ENCODE measurements around the gene SRSF9.
A peak's percentile ranks its signal among the peaks of the same experiment; 100 is the strongest.

SRSF9 gene

DNA sequence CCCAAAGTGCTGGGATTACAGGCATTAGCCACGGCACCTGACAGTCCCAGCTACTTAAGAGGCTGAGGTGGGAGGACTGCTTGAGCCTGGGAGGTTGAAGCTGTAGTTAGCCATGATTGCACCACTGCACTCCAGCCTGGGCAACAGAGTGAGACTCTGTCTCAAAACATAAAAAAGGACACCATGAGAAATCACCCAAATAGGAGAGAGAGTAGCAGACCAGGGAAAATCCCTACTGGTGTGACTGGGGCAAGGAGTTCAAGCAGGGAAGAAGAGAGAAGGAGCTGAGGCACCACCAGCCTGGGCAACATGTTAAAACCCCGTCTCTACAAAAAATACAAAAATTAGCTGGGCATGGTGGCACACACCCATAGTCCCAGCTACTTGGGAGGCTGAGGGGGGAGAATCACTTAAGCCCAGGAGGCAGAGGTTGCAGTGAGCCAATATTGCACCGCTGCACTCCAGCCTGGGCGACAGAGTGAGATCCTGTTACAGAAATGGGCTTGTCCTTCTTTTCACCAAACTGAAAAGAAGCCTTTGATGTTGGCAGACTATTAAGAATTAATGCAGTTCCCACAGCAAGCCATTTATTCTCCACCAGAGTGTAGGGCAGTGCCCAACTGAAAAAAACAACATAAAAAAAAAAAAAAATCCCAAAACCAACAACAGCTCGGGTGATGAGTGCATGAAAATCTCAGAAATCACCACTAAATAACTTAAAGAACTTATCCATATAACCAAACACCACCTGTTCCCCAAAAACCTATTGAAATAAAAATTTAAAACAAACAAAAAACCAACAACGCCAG lies 4.5 kb upstream of the SRSF9 start:
- TF ChIP-seq, protein P1, sequence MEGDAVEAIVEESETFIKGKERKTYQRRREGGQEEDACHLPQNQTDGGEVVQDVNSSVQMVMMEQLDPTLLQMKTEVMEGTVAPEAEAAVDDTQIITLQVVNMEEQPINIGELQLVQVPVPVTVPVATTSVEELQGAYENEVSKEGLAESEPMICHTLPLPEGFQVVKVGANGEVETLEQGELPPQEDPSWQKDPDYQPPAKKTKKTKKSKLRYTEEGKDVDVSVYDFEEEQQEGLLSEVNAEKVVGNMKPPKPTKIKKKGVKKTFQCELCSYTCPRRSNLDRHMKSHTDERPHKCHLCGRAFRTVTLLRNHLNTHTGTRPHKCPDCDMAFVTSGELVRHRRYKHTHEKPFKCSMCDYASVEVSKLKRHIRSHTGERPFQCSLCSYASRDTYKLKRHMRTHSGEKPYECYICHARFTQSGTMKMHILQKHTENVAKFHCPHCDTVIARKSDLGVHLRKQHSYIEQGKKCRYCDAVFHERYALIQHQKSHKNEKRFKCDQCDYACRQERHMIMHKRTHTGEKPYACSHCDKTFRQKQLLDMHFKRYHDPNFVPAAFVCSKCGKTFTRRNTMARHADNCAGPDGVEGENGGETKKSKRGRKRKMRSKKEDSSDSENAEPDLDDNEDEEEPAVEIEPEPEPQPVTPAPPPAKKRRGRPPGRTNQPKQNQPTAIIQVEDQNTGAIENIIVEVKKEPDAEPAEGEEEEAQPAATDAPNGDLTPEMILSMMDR (IDR thresholded peaks at IDR 0.05; ENCODE audit: borderline replicate concordance, control extremely low read depth, extremely low read depth, insufficient read depth, missing control alignments): no peak
- in situ Hi-C loops (cut with MboI; ENCODE audit: low sequenced_read_pairs, unreplicated experiment): no loop called here
- DNase-seq (ENCODE audit: low spot score): no peak

DNA sequence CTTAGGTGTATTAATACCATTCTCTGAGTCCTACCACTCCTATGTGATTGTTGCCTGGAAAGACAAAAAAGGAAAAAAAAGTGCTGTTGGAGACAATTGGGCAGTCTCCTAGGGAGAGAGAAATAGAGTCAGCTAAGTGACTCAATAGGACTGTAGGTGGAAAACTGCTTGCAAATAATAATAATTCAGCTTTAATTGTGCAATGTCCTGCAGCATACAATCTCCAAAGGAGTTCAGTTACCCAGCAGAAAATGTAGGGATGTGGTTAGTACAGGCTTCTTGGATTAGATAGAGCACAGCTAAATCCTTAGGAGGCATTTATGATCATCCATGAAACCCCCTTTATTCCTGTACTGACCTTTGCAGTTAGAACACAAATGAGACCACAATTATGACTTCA lies 3.0 kb upstream of the SRSF9 start:
- DNase-seq (ENCODE audit: low spot score): no peak
- TF ChIP-seq, protein P1 (IDR thresholded peaks at IDR 0.05; ENCODE audit: borderline replicate concordance, control extremely low read depth, extremely low read depth, insufficient read depth, missing control alignments): no peak
- in situ Hi-C loops (cut with MboI; ENCODE audit: low sequenced_read_pairs, unreplicated experiment): no loop called here

DNA sequence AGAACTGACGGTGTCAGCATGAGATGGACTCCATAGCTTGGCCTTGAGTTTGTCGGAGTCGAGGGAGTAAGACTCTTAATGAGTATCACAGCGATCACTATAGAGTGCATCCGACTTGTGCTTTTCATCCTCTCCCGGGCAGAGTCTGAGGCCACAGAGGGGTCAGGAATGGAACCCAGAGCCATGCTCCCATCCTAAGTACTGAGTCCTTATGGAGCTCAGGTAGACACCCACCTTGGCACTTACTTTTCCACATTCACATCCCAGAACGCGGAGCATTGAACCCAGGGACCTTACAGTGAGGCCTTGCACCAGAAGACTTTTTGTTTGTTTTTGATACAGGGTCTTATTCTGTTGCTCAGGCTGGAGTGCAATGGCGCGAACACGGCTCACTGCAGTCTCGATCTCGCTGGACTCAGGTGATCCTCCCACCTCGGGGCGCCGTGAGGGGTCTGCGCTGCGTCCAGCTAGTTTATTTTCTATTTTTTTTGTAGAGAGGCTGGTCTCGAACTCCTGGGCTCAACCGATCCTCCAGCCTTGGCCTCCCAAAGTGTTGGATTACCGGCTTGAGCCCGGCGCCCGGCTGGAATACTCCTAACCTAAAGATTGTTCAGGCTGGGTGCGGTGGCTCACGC lies 719 bp upstream of the SRSF9 start:
- in situ Hi-C loops (cut with MboI; ENCODE audit: low sequenced_read_pairs, unreplicated experiment): no loop called here
- DNase-seq (ENCODE audit: low spot score): no peak
- TF ChIP-seq, protein P1 (IDR thresholded peaks at IDR 0.05; ENCODE audit: borderline replicate concordance, control extremely low read depth, extremely low read depth, insufficient read depth, missing control alignments): no peak

DNA sequence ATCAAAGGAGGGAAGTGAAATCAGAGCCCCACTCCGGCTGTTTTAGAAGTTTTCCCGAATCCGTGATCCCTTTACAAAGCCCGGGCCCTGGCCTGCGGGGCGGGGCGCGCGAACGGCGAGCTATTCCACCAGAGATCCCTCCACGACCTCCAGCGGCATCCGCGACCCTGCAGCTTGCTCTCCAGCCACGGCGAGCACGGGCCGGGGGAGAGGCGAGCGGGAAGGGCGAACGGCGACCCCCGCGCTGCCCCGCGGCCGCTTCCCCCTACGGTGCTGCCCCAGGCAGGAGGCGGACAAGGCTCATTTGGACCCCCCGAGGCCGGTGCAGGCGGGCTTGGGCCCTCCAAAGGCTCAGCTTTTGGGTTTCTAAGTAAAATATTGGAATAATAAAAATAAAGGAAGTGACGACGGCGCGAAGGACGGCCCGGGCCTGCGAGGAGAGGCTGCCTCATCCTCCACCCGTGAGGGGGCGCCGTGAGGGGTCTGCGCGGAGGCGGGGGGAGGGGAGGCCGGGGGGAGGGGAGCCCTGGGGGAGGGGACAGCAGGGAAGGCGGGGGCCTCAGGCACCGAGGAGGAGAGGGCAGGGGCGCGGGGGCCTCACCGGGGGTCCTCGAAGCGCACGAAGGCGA lies 613 bp downstream of the SRSF9 start:
- TF ChIP-seq, protein P1 (IDR thresholded peaks at IDR 0.05; ENCODE audit: borderline replicate concordance, control extremely low read depth, extremely low read depth, insufficient read depth, missing control alignments): peak; percentile 21
- peak; percentile 76 for DNase-seq (ENCODE audit: low spot score)
- in situ Hi-C loops (cut with MboI; ENCODE audit: low sequenced_read_pairs, unreplicated experiment): no loop called here

DNA sequence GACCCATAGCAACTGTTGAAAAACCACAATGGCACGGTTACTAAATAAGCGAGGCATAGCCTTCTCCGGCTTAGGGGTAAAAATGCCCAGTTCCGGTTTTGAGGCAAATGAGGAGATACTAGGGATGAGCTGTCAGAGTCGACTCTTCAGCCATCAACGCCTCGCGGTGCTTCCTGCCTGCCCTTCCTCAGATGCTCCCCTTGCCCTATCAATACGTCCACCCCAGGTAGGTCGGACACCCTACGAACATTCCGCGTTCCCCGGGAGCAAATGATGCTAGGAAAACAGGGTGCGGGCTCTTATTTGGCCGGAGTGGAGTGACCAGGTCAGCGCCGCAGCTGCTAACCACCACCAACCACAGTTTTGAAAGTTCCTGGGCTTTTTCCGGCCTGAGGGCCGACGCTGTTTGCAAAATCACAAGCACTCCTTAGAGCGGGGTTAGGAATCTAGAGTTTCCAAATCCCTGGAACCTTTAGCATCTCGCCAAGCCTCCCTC lies 1.2 kb downstream of the SRSF9 start:
- DNase-seq (ENCODE audit: low spot score): peak; percentile 46
- in situ Hi-C loops (cut with MboI; ENCODE audit: low sequenced_read_pairs, unreplicated experiment): no loop called here
- TF ChIP-seq, protein P1 (IDR thresholded peaks at IDR 0.05; ENCODE audit: borderline replicate concordance, control extremely low read depth, extremely low read depth, insufficient read depth, missing control alignments): no peak

DNA sequence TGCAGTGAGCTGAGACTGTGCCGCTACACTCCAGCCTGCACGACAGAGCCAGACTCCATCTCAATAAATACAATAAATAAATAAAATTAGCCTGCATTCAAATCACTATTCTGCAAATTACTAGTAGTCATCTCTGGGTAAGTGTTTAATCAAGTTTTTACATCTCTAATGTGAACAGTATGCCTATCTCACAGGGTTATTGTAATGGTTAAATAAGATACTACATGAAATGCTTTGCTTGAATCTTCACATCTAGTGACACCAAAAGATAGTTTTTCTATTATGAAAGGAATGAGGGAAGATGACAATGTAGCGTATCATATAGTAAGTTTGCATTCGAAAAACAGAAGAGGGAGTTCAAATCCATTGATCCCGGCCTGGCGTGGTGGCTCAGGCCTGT lies 2.1 kb downstream of the SRSF9 start:
- DNase-seq (ENCODE audit: low spot score): no peak
- in situ Hi-C loops (cut with MboI; ENCODE audit: low sequenced_read_pairs, unreplicated experiment): no loop called here
- TF ChIP-seq, protein P1 (IDR thresholded peaks at IDR 0.05; ENCODE audit: borderline replicate concordance, control extremely low read depth, extremely low read depth, insufficient read depth, missing control alignments): no peak
